ENCODE data around the gene RNF130.

GRCh38 chr5:179936976-179937681 is 134.4 kb downstream of the RNF130 start:
- TF ChIP-seq POLR2A (IDR thresholded peaks at IDR 0.05), result no peak
- TF ChIP-seq CTCF (IDR thresholded peaks at IDR 0.05), result no peak
